GM10266 (cell line): ENCODE data around the gene GPR141.

Experiments used
- DNase-seq: peaks from one replicate; pipeline ENCODE4 v3.0.0; 2012; ENCODE audit errors: extremely low spot score
- TF ChIP-seq, protein P1 (sequence below): IDR thresholded peaks from 2 replicates; pipeline ENCODE4 v1.5.1; 2012; ENCODE audit warnings: mild to moderate bottlenecking, low read depth; ENCODE audit not compliant: control insufficient read depth, insufficient read depth; ENCODE audit errors: missing control alignments

Gene GPR141

DNA sequence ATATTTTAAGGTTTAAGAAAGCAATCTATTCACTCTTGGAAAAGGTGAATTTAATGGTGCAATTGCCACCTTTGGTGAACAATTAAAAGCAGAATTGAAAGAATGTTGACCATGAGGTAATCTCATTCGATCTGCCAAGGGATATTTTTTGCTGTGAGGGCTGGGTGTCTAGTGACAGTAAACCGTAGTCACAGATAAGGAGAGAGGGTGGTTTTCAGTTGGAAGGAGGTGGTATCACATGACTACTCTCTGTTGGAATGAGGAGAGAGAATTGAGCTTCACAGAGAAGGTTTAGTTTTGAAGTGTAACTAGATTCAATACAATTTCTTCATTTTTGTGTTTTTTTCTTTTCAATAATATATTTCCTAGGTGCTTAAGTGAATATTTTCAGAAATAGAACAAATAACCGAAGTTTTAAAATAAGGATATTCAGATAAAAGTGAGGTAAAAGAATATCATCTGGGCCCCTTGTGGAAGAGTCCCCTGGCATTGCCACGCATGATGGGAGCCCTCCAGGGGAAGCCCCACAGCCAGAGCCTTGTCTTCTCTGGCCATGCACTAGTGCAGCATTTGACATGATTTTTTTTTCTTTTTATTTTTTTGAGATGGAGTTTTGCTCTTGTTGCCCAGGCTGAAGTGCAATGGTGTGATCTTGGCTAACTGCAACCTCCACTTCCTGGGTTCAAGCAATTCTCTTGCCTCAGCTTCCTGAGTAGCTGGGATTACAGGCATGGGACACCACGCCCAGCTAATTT, 73.4 kb downstream of the GPR141 start:
- TF ChIP-seq, protein P1, sequence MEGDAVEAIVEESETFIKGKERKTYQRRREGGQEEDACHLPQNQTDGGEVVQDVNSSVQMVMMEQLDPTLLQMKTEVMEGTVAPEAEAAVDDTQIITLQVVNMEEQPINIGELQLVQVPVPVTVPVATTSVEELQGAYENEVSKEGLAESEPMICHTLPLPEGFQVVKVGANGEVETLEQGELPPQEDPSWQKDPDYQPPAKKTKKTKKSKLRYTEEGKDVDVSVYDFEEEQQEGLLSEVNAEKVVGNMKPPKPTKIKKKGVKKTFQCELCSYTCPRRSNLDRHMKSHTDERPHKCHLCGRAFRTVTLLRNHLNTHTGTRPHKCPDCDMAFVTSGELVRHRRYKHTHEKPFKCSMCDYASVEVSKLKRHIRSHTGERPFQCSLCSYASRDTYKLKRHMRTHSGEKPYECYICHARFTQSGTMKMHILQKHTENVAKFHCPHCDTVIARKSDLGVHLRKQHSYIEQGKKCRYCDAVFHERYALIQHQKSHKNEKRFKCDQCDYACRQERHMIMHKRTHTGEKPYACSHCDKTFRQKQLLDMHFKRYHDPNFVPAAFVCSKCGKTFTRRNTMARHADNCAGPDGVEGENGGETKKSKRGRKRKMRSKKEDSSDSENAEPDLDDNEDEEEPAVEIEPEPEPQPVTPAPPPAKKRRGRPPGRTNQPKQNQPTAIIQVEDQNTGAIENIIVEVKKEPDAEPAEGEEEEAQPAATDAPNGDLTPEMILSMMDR: no peak
- DNase-seq: no peak

DNA sequence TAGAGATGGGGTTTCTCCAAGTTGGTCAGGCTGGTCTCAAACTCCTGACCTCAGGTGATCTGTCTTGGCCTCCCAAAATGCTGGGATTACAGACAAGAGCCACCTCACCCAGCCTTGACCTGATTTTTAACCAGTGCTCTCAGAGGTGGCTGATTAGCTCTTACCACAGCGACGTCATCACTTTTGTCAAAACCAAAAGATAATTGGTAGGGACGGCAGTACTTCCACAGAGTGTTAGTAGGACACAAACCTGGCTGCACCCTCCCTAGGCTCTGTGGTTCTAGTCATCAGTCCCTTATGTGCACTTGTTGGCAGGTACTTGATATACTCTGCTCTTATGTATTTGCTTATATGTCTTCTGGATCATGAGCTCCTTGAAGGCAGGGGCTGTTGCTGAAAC, 74.0 kb downstream of the GPR141 start:
- no peak for DNase-seq
- TF ChIP-seq, protein P1: no peak

DNA sequence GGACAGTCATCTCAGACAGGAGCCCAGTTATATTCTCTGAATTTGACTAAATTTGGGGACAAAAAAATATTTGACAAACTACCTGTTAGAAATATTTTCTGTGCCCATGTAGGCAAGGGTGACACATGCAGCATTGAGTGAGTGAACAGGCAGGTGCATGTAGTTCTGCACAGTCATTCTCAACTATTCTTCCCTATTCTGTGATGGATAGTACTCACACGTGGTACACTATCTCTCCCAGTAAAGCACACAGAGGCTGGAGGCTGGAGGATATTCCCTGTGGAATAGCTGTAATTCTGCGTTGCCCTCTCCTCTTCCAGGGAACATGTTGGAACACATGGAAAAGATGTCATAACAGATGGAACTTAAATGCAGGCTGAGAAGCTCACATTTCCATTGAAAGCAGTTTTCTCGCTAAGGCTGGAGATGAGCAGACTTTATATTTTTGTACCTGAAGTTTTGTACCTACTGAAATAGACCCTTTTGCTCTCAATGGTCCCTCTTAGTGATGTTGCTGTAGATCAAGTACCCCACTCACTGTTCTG, 75.0 kb downstream of the GPR141 start:
- no peak for DNase-seq
- TF ChIP-seq, protein P1: no peak

DNA sequence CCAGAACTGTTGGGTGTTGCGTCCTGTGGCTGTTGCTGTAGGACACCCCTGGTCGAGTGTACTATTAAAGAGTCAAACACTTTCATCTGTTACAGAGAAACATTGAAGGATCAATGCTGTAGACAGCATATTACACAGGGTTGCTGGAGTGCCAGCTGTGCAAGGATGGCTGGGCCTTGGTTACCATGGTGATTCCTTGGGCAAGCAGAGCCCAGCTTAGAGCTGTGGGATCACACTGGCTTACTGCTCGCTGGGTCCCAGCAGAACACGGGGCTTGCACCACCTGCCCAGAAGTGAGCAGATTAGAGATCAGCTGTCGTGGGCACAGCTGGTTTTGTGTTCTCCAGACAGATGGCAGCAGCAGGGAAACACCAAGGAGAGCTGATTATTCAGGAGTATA, 76.0 kb downstream of the GPR141 start:
- TF ChIP-seq, protein P1: no peak

DNA sequence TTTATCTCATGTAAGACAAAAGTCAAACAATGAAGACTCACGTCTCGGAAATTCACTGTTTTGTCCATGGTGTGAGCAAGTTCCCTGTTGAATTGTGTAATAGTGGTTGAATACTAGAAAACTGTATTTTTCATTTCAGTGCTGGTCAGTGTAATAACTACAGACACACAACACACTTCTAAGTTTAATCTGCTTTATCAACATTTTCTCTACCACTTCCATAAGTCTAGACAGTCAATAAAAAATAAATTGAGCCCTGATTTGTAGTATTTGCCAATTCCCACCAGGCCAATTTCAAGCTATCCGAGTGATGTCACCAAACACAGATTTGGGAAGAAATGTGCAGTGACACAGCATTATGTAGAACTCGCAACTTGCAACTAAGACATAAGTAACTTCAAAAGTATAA, 81.9 kb downstream of the GPR141 start:
- TF ChIP-seq, protein P1: no peak
- DNase-seq: no peak

More for the DNA sequence above, 76.0 kb downstream of the GPR141 start:
- DNase-seq: no peak

DNA sequence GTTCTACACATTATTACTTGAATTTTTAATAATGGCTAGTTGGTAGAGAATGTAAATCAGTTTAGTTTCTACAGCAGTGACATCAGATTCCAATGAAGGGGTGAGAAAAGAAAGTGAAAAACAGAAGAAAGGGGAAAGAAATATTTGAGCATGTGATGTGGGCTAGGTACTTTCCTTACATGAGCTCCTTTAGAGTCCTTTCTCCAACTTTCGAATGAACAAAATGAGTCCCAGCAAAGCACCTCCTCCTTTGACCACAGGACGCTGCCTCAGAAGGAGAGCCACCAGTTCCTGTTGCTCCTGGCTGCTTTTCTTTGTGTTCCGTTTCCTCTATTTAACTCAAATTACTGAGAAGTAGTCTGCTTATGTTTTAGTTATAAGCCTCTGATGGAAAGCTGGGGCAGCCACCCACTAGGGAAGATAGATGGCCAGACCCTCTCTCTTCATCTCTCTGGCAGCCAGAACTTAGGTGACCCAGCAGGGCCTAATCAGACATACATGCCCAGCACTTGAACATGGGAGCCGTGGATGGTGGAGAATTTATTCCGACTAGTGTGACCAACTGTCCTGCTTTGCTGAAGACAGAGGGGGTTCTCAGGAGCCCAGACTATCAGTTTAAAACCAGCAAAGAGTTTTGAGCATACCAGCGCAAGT, 82.4 kb downstream of the GPR141 start:
- TF ChIP-seq, protein P1: no peak

DNA sequence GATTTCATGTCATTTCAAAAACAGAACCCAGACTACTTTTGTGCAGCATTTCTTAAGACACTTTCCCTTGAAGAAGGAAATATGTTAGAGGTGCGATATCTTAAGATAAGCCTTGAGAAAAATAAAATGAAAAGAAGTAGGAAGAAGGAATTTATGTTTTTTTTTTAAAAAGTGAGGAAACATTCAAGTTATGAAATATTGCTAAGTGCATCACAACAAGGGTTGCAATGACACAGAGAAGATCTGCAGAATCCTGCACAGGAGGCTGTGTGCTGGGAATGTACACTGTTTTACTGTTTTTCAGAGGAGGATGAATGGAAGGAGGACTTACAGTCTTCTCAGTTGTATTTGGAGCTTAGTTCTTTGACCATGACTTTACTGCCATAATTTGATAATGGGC, 85.0 kb downstream of the GPR141 start:
- no peak for DNase-seq
- TF ChIP-seq, protein P1: no peak

More for the DNA sequence above, 82.4 kb downstream of the GPR141 start:
- DNase-seq: peak; percentile 59
